NK-92 (cell line): Measurements from ENCODE around the gene ARPP21.

Experiments used
- DNase-seq: peaks from one replicate; lab custom pipeline; 2025; ENCODE audit not compliant: unreplicated experiment; lab: John Stamatoyannopoulos, UW

Gene ARPP21

DNA sequence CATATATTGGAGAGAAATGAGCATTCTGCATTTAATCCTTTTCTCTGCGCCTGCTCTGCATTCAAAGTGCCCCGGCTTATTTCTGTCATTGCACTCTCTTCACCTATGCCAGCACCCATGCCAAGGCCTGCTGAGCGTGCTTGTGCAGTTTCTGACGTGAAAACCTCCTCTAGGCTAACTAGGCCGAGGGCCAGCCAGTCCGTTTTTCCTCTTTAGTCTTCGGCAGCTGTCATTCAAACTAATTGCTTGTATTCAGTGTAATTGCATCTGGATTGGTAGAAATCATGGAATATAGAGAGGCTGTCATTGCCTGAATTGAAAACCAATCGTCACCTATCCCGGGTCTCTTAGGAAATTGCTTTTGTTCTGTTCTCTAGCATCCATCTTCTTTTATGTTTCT lies 94.0 kb downstream of the ARPP21 start:
- DNase-seq: no peak

DNA sequence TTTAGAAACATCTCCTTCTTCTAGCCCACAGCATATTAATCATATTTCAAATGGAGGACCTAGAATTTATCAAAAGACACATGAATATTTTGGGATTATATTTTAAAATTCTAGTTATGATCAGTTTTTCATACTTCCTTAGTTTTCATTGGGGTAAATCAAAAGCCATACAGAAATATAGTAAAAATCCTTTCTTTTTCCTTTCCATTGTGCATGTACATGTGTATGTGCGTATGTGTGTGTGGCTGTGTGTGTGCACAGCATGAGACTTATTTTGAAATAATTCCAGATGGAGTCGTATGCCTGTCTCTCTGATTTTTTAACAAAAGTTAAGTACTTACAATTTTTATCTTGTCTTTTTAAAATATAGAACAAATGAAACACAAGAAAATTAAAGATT lies 94.5 kb downstream of the ARPP21 start:
- no peak for DNase-seq

DNA sequence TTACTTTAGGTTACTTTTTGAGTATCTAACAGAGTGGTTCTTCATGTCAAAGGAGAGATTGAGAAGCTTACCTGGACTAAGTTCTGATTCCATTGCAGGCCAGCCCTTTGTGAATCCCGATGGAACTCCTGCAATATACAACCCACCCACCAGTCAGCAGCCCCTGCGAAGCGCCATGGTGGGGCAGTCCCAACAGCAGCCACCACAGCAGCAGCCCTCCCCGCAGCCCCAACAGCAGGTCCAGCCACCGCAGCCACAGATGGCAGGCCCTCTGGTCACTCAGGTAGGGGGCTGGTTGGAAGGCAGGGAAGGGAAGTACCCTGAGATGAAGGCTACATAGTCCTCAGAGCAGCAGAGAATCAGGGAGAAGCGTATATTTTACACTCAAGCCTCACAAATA lies 97.8 kb downstream of the ARPP21 start:
- no peak for DNase-seq

- no peak for DNase-seq
Measured at GRCh38 chr3:35737527-35737926, 98.2 kb downstream of the ARPP21 start.

- no peak for DNase-seq
Measured at GRCh38 chr3:35737934-35738706, 98.8 kb downstream of the ARPP21 start.

GRCh38 chr3:35739181-35739809 lies 100.0 kb downstream of the ARPP21 start:
- no peak for DNase-seq

DNA sequence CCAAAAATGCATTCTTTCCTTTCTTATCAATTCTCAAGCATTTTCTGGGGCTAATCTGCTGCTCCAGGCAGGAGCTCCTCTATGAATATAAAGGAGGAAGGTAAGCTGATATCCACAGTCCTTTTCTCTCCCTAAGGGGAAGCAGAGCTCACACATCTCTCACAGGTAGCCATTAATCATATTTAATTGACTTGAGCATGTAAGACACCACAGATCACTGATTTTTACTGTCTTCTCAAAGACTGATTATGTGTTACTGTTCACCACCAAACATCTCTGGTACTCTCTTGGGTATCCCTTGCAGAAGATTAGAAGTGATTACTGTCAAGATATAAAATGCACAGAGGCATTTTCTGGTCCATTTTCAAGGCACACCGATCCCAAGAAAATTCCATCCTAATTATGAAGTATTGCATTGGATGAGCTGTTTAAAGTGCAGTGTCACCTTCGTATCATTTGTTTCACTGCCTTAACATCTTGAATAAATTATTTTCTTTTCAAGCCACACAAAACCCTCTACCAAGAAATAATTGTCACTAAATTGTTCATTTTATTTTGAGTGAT lies 100.7 kb downstream of the ARPP21 start:
- DNase-seq: no peak

DNA sequence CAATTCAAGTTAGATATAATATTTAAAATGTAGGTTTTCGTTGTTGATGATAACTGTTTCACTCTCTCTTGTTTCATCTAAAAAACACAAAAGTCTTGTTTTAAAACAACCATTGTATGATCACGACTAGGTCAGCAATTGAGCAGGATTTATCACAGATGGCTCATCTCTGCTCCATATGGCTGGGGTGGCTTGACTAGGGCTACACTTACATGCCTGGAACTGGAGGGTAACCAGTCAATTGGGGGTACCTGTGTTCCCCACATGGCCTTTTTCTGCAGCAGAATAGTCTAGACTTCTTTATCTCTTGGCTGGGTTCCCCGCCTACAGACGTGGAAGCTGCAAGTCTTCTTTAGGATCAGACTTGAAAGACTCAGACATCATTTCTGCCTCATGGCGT lies 103.9 kb downstream of the ARPP21 start:
- no peak for DNase-seq

GRCh38 chr3:35744419-35744818 lies 105.1 kb downstream of the ARPP21 start:
- DNase-seq: no peak

DNA sequence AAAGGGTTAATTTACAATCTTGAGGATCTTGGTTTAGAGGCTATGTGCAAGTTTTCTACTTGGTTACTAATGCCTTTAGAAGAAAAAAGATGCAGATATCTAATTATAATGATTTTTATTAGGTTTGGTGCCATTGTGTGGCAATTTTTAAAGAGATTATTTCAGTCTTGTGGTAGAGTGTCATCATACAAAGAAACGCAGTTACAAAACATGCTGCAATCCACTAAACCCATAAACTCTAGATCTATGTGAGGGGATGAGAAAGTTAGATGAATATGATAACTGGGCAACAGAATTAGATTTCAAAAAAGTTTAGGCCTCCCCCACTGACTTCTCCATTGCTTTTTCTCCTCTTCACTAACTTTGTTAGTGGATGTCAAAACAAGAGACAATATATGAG lies 106.0 kb downstream of the ARPP21 start:
- DNase-seq: no peak

DNA sequence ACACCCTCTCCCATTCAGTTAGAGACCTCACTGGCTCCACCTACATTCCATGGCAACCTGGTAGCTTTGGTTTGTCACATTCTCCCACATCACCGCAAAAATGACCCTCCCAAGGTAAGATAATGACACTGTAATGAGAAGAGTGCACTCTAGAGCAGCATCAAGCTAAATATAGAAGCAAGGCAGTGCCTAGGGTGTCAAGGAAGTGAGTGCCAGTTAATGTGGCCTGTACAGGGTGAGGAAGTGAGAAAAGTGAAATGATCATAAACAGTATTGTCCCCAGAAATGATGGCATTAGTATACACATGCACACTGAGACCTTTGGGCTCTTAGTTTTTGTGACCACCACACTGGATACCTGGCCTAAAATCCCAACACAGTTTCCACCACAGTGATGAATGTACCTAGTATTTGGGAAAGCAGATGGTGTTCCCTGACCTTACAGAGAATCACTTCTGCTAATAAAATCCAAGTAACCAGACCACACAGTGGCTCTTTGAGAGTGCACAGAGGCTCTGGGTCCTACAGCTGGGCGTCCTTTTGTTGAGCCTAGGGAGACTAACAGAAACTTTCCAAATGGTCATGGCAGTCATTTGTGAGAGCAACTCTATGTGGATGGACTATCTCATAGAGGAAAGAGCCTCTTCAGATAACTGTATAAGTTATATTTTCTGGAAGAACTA lies 106.6 kb downstream of the ARPP21 start:
- no peak for DNase-seq

DNA sequence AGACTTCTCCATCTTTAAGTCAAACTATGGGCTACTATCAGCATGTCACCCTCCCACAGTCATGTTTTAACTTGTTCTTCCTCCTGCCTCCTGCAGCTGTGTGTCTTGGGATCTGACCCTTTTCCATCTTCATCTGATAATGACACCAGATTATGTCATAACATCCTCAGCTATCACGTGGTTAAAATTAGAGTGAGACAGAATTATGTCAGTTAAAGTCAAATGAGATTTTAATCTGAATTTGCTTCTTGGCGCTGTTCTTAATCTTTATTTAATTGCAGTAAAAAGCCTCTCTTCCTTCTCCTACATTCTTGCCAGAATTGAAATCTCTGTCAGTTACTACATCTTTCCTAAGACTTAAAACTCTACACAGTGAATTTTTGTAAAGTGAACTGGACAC lies 107.2 kb downstream of the ARPP21 start:
- no peak for DNase-seq

DNA sequence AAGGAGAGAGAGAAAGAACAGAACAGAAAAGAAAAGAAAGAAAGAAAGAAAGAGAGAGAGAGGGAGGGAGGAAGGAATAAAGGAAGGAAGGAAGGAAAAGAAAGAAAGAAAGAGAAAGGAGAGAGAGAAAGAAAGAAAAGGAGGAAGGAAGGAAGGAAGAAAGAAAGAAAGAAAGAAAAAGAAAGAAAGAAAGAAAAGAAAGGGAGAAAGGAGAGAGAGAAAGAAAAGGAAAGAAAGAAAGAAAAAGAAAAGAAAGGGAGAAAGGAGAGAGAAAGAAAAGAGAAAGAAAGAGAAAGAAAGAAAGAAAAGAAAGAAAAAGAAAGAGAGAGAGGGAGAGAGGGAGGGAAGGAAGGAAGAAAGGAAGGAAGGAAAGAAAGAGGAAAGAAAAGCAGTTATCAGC lies 108.8 kb downstream of the ARPP21 start:
- DNase-seq: no peak

DNA sequence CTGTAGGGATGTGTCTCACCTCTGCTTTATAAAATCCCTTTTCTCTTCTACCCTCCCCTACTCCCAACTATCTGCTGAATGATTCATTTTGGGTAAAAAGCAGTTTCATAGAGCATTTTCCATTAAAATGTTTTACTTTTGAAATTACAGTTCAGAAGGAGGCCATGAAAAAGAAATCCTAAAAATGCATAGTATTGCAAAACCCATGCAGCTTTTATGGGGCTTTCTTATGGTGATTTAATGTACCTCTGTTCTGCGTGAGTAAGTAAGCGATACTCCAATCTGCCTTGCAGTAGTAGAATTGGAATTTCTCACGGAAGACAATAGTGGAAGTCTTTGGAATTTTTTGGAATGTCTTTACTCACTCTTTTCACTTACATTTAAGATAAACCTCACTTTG lies 111.9 kb downstream of the ARPP21 start:
- DNase-seq: no peak

- no peak for DNase-seq
Measured at GRCh38 chr3:35757991-35758757, 118.8 kb downstream of the ARPP21 start.

DNA sequence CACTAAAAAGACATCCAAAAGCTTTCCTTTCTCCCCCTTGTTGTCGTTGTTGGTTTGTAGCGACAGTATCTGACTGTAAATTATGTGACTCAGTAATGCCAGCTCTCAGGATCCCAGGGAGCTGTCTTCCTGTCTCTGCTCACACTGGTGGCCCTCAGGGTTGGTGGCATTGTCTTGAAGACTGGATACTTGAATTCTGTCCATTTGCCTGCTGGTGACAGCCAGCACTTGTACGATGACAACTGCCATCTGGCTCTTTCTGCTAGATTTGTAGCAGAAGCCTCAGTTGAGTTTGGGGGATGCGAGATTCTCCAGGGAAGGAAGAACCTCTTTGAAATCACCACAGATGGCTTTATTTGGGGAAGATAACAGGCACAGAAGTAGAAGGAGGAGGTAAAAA lies 120.8 kb downstream of the ARPP21 start:
- DNase-seq: no peak

GRCh38 chr3:35761311-35761710 lies 122.0 kb downstream of the ARPP21 start:
- DNase-seq: no peak

- DNase-seq: no peak
Measured at GRCh38 chr3:35772381-35773015, 133.2 kb downstream of the ARPP21 start.

GRCh38 chr3:35773417-35773816 lies 134.1 kb downstream of the ARPP21 start:
- DNase-seq: no peak

DNA sequence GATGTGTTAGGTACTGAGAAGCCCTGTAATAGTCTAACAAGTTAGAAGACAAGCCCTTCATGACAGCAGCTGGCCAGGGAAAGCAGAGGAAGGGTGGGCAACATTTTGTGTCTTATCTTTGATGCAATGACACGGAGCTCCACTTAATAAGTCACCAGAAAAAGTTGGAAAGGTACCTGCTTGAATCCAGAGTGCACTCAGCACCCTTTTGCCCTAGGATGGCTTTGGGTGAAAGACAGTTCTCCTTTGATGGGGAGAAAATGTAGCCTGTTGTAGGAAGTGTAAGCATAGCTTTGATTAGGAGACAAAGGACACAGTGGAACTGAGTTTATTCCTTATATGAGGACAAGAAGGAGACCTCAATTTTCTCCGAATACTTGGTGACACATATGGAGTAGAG lies 137.0 kb downstream of the ARPP21 start:
- no peak for DNase-seq

- DNase-seq: no peak
Measured at GRCh38 chr3:35777065-35777464, 137.7 kb downstream of the ARPP21 start.
